Activated CD8-positive, alpha-beta memory T cell treated with anti-CD3 and anti-CD28 coated beads, Interleukin-2, amount 50 U/mL, for 4 hours (primary cell): ENCODE measurements around the gene TGFA.

Source experiments
- DNase-seq: peaks from one replicate; pipeline ENCODE4 v3.0.0-alpha.2; 2020

The TGFA gene

GRCh38 chr2:70552501-70553333, 909 bp downstream of the TGFA start:
- peak; percentile 18 for DNase-seq

GRCh38 chr2:70551167-70551566, 2.5 kb downstream of the TGFA start:
- DNase-seq = no peak

- DNase-seq = no peak
Observed at GRCh38 chr2:70549962-70550361, 3.7 kb downstream of the TGFA start.

GRCh38 chr2:70549064-70549710, 4.4 kb downstream of the TGFA start:
- no peak for DNase-seq

GRCh38 chr2:70548233-70548632, 5.4 kb downstream of the TGFA start:
- DNase-seq = no peak

GRCh38 chr2:70546885-70547284, 6.7 kb downstream of the TGFA start:
- DNase-seq = no peak

GRCh38 chr2:70546376-70546775, 7.2 kb downstream of the TGFA start:
- DNase-seq = no peak

GRCh38 chr2:70541481-70542020, 12.1 kb downstream of the TGFA start:
- DNase-seq = no peak

GRCh38 chr2:70537840-70538239, 15.8 kb downstream of the TGFA start:
- no peak for DNase-seq

- DNase-seq = no peak
Observed at GRCh38 chr2:70536517-70537055, 17.0 kb downstream of the TGFA start.

- no peak for DNase-seq
Observed at GRCh38 chr2:70535573-70535972, 18.1 kb downstream of the TGFA start.

- no peak for DNase-seq
Observed at GRCh38 chr2:70534183-70534836, 19.3 kb downstream of the TGFA start.

GRCh38 chr2:70532244-70532935, 21.2 kb downstream of the TGFA start:
- no peak for DNase-seq

- DNase-seq = no peak
Observed at GRCh38 chr2:70531419-70532086, 22.1 kb downstream of the TGFA start.

GRCh38 chr2:70529610-70530009, 24.0 kb downstream of the TGFA start:
- no peak for DNase-seq

- no peak for DNase-seq
Observed at GRCh38 chr2:70528929-70529328, 24.7 kb downstream of the TGFA start.

GRCh38 chr2:70528276-70528675, 25.4 kb downstream of the TGFA start:
- no peak for DNase-seq

GRCh38 chr2:70527447-70528080, 26.1 kb downstream of the TGFA start:
- no peak for DNase-seq

- DNase-seq = no peak
Observed at GRCh38 chr2:70526126-70526525, 27.5 kb downstream of the TGFA start.

GRCh38 chr2:70525032-70525431, 28.6 kb downstream of the TGFA start:
- no peak for DNase-seq
